Ishikawa (cell line): ENCODE results near the gene RAN.

Source experiments
- CEBPB ChIP-seq: IDR thresholded peaks from 2 replicates; pipeline ENCODE4 v1.6.1; 2012
- CREB1 ChIP-seq: IDR thresholded peaks from 2 replicates; pipeline ENCODE4 v1.6.1; 2012; ENCODE audit warnings: low read depth
- EGR1 ChIP-seq: IDR thresholded peaks from 2 replicates; pipeline ENCODE4 v1.6.1; 2012
- EP300 ChIP-seq: IDR thresholded peaks from 2 replicates; pipeline ENCODE4 v1.6.1; 2012; ENCODE audit warnings: borderline replicate concordance
- FOXM1 ChIP-seq: IDR thresholded peaks from 2 replicates; pipeline ENCODE4 v1.6.1; 2012; ENCODE audit warnings: low read depth, borderline replicate concordance
- NFIC ChIP-seq: IDR thresholded peaks from 2 replicates; pipeline ENCODE4 v1.6.1; 2012
- RAD21 ChIP-seq: IDR thresholded peaks from 2 replicates; pipeline ENCODE4 v1.6.1; 2012; ENCODE audit warnings: low read depth
- REST ChIP-seq: IDR thresholded peaks from 2 replicates; pipeline ENCODE4 v1.6.1; 2012; ENCODE audit warnings: low read depth, mild to moderate bottlenecking
- TAF1 ChIP-seq: IDR thresholded peaks from 2 replicates; pipeline ENCODE4 v1.6.1; 2012; ENCODE audit warnings: low read depth, mild to moderate bottlenecking
- TCF12 ChIP-seq: IDR thresholded peaks from 2 replicates; pipeline ENCODE4 v1.6.1; 2012; ENCODE audit warnings: low read depth
- TEAD4 ChIP-seq: IDR thresholded peaks from 2 replicates; pipeline ENCODE4 v1.6.1; 2012
- YY1 ChIP-seq: IDR thresholded peaks from 2 replicates; pipeline ENCODE4 v1.6.1; 2012; ENCODE audit warnings: low read depth
- ZBTB7A ChIP-seq: IDR thresholded peaks from 2 replicates; pipeline ENCODE4 v1.6.1; 2012; ENCODE audit warnings: low read depth
- TF ChIP-seq, protein P1 (sequence below): IDR thresholded peaks from 2 replicates; pipeline ENCODE4 v1.6.1; 2012
- TF ChIP-seq, protein P2 (sequence below): IDR thresholded peaks from 2 replicates; pipeline ENCODE4 v1.6.1; 2012

Gene RAN

GRCh38 chr12:130850418-130851021, 21.3 kb upstream of the RAN start:
- TF ChIP-seq EP300 (no peak), NFIC (no peak), RAD21 (no peak), CEBPB (no peak), TAF1 (no peak), FOXM1 (no peak), TCF12 (no peak), TEAD4 (no peak), EGR1 (no peak), REST (no peak), ZBTB7A (no peak), YY1 (no peak), CREB1 (no peak)
- TF ChIP-seq, protein P1, sequence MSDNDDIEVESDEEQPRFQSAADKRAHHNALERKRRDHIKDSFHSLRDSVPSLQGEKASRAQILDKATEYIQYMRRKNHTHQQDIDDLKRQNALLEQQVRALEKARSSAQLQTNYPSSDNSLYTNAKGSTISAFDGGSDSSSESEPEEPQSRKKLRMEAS = no peak
- TF ChIP-seq, protein P2, sequence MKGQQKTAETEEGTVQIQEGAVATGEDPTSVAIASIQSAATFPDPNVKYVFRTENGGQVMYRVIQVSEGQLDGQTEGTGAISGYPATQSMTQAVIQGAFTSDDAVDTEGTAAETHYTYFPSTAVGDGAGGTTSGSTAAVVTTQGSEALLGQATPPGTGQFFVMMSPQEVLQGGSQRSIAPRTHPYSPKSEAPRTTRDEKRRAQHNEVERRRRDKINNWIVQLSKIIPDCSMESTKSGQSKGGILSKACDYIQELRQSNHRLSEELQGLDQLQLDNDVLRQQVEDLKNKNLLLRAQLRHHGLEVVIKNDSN = no peak

- TF ChIP-seq CREB1 (no peak), TAF1 (no peak), TCF12 (no peak), NFIC (no peak), RAD21 (no peak), CEBPB (no peak), REST (no peak), EGR1 (no peak), ZBTB7A (no peak), FOXM1 (no peak), EP300 (no peak), YY1 (no peak), TEAD4 (no peak)
- TF ChIP-seq, protein P2 = no peak
- TF ChIP-seq, protein P1 = no peak
These were observed 15.8 kb upstream of the RAN start for GRCh38 chr12:130856088-130856487.

- no peak for TF ChIP-seq TEAD4
- no peak for TF ChIP-seq NFIC
- TF ChIP-seq, protein P2 = no peak
- TF ChIP-seq TCF12 = no peak
- TF ChIP-seq ZBTB7A = no peak
- TF ChIP-seq EP300 = no peak
- TF ChIP-seq YY1 = no peak
These were observed 13.8 kb upstream of the RAN start for GRCh38 chr12:130858084-130858483.

GRCh38 chr12:130859161-130859560, 12.7 kb upstream of the RAN start:
- TF ChIP-seq TCF12 = no peak
- TF ChIP-seq EP300 = no peak
- TF ChIP-seq NFIC = no peak
- TF ChIP-seq CREB1 = no peak
- no peak for TF ChIP-seq ZBTB7A
- no peak for TF ChIP-seq YY1
- no peak for TF ChIP-seq REST
- TF ChIP-seq RAD21 = no peak
- TF ChIP-seq, protein P1 = no peak
- no peak for TF ChIP-seq TAF1
- no peak for TF ChIP-seq FOXM1
- no peak for TF ChIP-seq EGR1
- no peak for TF ChIP-seq CEBPB
- TF ChIP-seq, protein P2 = no peak
